ENCODE data around the gene GRIA3. TPM values are rescaled to one million over a fixed set of nuclear protein-coding genes. Genes with fewer than 3 reads are reported as not detected.
"Not testable (repeated sequence)": the region's sequence is repeated elsewhere in the genome, so short reads cannot be mapped to it uniquely, and the experiment has no call there.

The GRIA3 gene
- total and polyA plus RNA-seq, 7 donors = 0.07 to 3.0 (median 0.82) TPM; not detected in 2

GRCh38 chrX:123499787-123500186 is 315.7 kb downstream of the GRIA3 start:
- H3K4me3 ChIP-seq = no peak overlapping the region
- WGBS, 2 donors = 96 to 97% methylated on average over 7 of the region's 7 CpGs
- TF ChIP-seq EP300 (IDR thresholded peaks at IDR 0.05) = no peak
- no peak for TF ChIP-seq CTCF (IDR thresholded peaks at IDR 0.05)
- TF ChIP-seq POLR2AphosphoS5 (IDR thresholded peaks at IDR 0.05) = no peak
- no peak for TF ChIP-seq POLR2A (IDR thresholded peaks at IDR 0.05)
- H3K27ac ChIP-seq = no peak overlapping the region
- H3K27me3 ChIP-seq = no peaks in the 10 kb centered on the region
- no peaks in the 10 kb centered on the region for H3K4me1 ChIP-seq
- no peaks in the 10 kb centered on the region for H3K36me3 ChIP-seq
- intact Hi-C loops (cut with DNase I) = loop anchor here (10.0 kb wide), 1 partner anchor 95 kb away; no protein-coding TSS in a partner anchor
- no peak for DNase-seq
- peaks cover 0 to 4% (median 0%) of the 10 kb centered on the region in 4 donors for H3K9me3 ChIP-seq

- Histone ChIP-seq H3K9me3 (no peaks in the 10 kb centered on the region), H3K27ac (no peak overlapping the region), H3K27me3 (no peaks in the 10 kb centered on the region), H3K4me3 (no peak overlapping the region), H3K4me1 (no peaks in the 10 kb centered on the region), H3K36me3 (no peaks in the 10 kb centered on the region)
- TF ChIP-seq POLR2AphosphoS5 (IDR thresholded peaks at IDR 0.05) (no peak), POLR2A (IDR thresholded peaks at IDR 0.05) (no peak), CTCF (IDR thresholded peaks at IDR 0.05) (no peak), EP300 (IDR thresholded peaks at IDR 0.05) (no peak)
- WGBS, 2 donors = 85 to 92% methylated on average over 2 of the region's 2 CpGs
- DNase-seq = no peak
- intact Hi-C loops (cut with DNase I) = no loop called here
Observed at GRCh38 chrX:123504047-123504446, 320.0 kb downstream of the GRIA3 start.

- no peak for TF ChIP-seq POLR2AphosphoS5 (IDR thresholded peaks at IDR 0.05)
- TF ChIP-seq EP300 (IDR thresholded peaks at IDR 0.05) = no peak
- no peak for TF ChIP-seq POLR2A (IDR thresholded peaks at IDR 0.05)
- TF ChIP-seq CTCF (IDR thresholded peaks at IDR 0.05) = no peak
- no peak overlapping the region for H3K4me3 ChIP-seq
- H3K27me3 ChIP-seq = no peaks in the 10 kb centered on the region
- no peaks in the 10 kb centered on the region for H3K36me3 ChIP-seq
- no peak for DNase-seq
- no peaks in the 10 kb centered on the region for H3K9me3 ChIP-seq
- no peak overlapping the region for H3K27ac ChIP-seq
- intact Hi-C loops (cut with DNase I) = no loop called here
- 50 to 52% methylated on average over 3 of the region's 3 CpGs for WGBS, 2 donors
- H3K4me1 ChIP-seq = no peaks in the 10 kb centered on the region
Observed at GRCh38 chrX:123504630-123505270, 320.7 kb downstream of the GRIA3 start.

GRCh38 chrX:123513585-123514278 is 329.7 kb downstream of the GRIA3 start:
- TF ChIP-seq CTCF (IDR thresholded peaks at IDR 0.05) (no peak), POLR2AphosphoS5 (IDR thresholded peaks at IDR 0.05) (no peak)

GRCh38 chrX:123514279-123514640 is 330.2 kb downstream of the GRIA3 start:
- DNase-seq; H3K27ac ChIP-seq; H3K27me3 ChIP-seq; intact Hi-C loops (cut with DNase I); H3K4me1 ChIP-seq; H3K4me3 ChIP-seq; H3K9me3 ChIP-seq; H3K36me3 ChIP-seq: not testable (repeated sequence)
- 74% methylated on average over 26 of the region's 26 CpGs for WGBS, 2 donors

More at GRCh38 chrX:123513585-123514278, 329.7 kb downstream of the GRIA3 start:
- no peak for DNase-seq
- Histone ChIP-seq H3K4me3 (no peak overlapping the region), H3K27ac (no peak overlapping the region), H3K36me3 (no peaks in the 10 kb centered on the region), H3K4me1 (no peaks in the 10 kb centered on the region), H3K9me3 (no peaks in the 10 kb centered on the region), H3K27me3 (no peaks in the 10 kb centered on the region)
- intact Hi-C loops (cut with DNase I) = no loop called here
- WGBS, 2 donors = 44 to 64% methylated on average over 6 of the region's 6 CpGs

Measured in sigmoid colon (tissue), 7 donors.